ENCODE results near the gene MAPK12. TPM values are rescaled to one million over a fixed set of nuclear protein-coding genes. Genes with fewer than 3 reads are reported as not detected.

Gene MAPK12
- total RNA-seq, 2 experiments from 2014 or later = 12.3 to 12.4 TPM

GRCh38 chr22:50215297-50216054 is 46.0 kb downstream of the MAPK12 start:
- peaks cover 9% of the 10 kb centered on the region for H3K4me1 Mint-ChIP-seq (ENCODE audit: low read depth)
- H3K9me3 Mint-ChIP-seq = no peaks in the 10 kb centered on the region
- no peak overlapping the region for H3K27ac Mint-ChIP-seq
- CTCF ChIA-PET = no interaction called here
- DNase-seq = no peak
- no peak overlapping the region for H3K4me3 Mint-ChIP-seq
- H3K27me3 Mint-ChIP-seq (ENCODE audit: low read depth) = no peaks in the 10 kb centered on the region
- intact Hi-C loops (cut with micrococcal nuclease) = no loop called here
- H3K36me3 Mint-ChIP-seq (ENCODE audit: low read depth) = peaks cover 24% of the 10 kb centered on the region

GRCh38 chr22:50213263-50213662 is 48.2 kb downstream of the MAPK12 start:
- Mint-ChIP-seq H3K27ac (peak overlapping the region; percentile 13), H3K27me3 (ENCODE audit: low read depth) (no peaks in the 10 kb centered on the region), H3K9me3 (no peaks in the 10 kb centered on the region), H3K36me3 (ENCODE audit: low read depth) (peaks cover 26% of the 10 kb centered on the region), H3K4me3 (no peak overlapping the region), H3K4me1 (ENCODE audit: low read depth) (peaks cover 13% of the 10 kb centered on the region)
- no peak for DNase-seq
- intact Hi-C loops (cut with micrococcal nuclease) = loop anchor here (5.0 kb wide), 1 partner anchor 446 kb away; no protein-coding TSS in a partner anchor
- CTCF ChIA-PET = interaction anchor here (0.7 kb wide), 1 partner anchor 244 kb away, joined by 3 read pairs; no protein-coding TSS in a partner anchor

DNA sequence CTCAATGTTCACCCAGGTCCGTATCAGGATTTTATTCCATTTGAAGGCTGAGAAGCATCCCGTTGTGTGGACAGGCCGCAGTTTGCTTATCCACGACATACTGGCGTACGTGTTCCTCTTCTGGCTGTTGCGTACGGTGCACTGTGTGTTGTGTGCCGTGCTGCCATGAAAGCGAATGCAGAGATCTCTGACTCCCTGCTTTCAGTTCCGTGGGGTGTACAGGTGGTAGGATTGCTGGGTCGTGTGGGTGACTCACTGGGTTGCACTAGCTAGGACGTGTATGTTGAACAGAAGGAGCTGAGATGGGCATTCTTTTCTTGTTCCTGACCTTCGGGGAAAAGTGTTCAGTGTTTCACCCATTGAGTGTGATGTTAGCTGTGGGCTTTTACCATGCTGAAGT is 50.3 kb downstream of the MAPK12 start:
- Mint-ChIP-seq H3K27ac (no peak overlapping the region), H3K4me3 (no peak overlapping the region), H3K9me3 (no peaks in the 10 kb centered on the region), H3K4me1 (ENCODE audit: low read depth) (peaks cover 13% of the 10 kb centered on the region), H3K36me3 (ENCODE audit: low read depth) (peaks cover 25% of the 10 kb centered on the region), H3K27me3 (ENCODE audit: low read depth) (no peaks in the 10 kb centered on the region)
- DNase-seq = no peak
- CTCF ChIA-PET = interaction anchor here (0.8 to 2.4 kb wide), 3 partner anchors 21 to 61 kb away, joined by 3 to 19 read pairs (median 5); partner anchors contain the start of gene HDAC10
- intact Hi-C loops (cut with micrococcal nuclease) = loop anchor here (5.0 kb wide), 1 partner anchor 444 kb away; no protein-coding TSS in a partner anchor

DNA sequence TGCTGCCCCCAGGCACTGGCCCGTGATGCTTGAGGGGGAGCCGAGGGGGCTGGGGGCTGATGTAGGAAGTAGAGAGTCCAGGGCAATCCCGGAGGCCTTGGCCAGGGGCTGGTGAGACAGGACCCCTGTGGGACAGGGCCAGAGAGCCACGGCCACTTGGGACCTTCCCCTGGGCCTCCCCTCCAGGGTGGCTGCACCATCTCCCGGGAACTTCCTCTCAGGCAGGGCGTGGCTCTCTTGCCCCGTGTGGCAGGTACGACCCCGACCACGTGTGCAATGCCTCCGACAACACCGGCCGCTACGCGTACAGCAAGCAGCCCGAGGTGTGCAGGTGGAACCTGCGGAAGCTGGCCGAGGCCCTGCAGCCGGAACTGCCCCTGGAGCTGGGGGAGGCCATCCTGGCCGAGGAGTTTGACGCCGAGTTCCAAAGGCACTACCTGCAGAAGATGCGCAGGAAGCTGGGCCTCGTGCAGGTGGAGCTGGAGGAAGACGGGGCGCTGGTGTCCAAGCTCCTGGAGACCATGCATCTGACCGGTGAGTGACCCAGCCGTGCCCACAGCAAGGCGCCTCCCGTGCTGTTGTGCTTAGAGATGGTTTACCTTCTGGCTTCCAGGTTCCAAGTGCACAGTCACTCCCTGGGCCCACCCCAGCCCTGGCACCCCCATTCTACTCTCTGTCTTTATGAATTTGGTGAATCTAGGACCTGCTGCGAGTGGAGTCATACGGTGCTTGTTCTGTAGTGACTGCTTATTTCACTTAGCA is 50.9 kb downstream of the MAPK12 start:
- Mint-ChIP-seq H3K27ac (no peak overlapping the region), H3K27me3 (ENCODE audit: low read depth) (no peaks in the 10 kb centered on the region), H3K36me3 (ENCODE audit: low read depth) (peaks cover 22% of the 10 kb centered on the region), H3K4me1 (ENCODE audit: low read depth) (peaks cover 13% of the 10 kb centered on the region), H3K9me3 (no peaks in the 10 kb centered on the region), H3K4me3 (no peak overlapping the region)
- intact Hi-C loops (cut with micrococcal nuclease) = loop anchor here (5.0 kb wide), 1 partner anchor 443 kb away; no protein-coding TSS in a partner anchor
- CTCF ChIA-PET = interaction anchor here (0.8 to 2.4 kb wide), 3 partner anchors 20 to 60 kb away, joined by 3 to 19 read pairs (median 5); partner anchors contain the start of gene HDAC10
- no peak for DNase-seq

DNA sequence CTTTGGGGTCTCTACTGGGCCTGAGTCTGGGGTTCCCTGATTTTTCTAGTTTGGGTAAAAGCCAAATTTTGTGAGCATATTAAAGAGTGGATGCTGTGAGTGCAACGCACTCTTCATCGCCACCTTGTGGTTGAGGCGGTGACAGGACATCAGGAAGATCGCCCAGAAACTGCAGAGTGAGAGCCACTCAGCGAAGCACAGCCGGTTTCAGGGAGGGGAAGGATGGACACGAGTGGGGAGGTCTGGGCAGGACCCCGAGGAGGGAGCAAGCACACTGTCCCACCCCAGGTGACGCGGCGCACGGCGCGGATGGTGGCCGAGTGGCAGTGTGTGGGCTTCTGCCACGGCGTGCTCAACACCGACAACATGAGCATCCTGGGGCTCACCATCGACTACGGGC is 51.6 kb downstream of the MAPK12 start:
- Mint-ChIP-seq H3K4me1 (ENCODE audit: low read depth) (peaks cover 13% of the 10 kb centered on the region), H3K27ac (peak overlapping the region; percentile 78), H3K36me3 (ENCODE audit: low read depth) (peaks cover 18% of the 10 kb centered on the region), H3K4me3 (no peak overlapping the region), H3K9me3 (no peaks in the 10 kb centered on the region), H3K27me3 (ENCODE audit: low read depth) (no peaks in the 10 kb centered on the region)
- intact Hi-C loops (cut with micrococcal nuclease) = loop anchor here (1.0 to 5.0 kb wide), 3 partner anchors 40 to 443 kb away; partner anchors contain the start of gene PANX2
- DNase-seq = peak; percentile 83
- CTCF ChIA-PET = interaction anchor here (2.4 kb wide), 1 partner anchor 59 kb away, joined by 19 read pairs; no protein-coding TSS in a partner anchor

DNA sequence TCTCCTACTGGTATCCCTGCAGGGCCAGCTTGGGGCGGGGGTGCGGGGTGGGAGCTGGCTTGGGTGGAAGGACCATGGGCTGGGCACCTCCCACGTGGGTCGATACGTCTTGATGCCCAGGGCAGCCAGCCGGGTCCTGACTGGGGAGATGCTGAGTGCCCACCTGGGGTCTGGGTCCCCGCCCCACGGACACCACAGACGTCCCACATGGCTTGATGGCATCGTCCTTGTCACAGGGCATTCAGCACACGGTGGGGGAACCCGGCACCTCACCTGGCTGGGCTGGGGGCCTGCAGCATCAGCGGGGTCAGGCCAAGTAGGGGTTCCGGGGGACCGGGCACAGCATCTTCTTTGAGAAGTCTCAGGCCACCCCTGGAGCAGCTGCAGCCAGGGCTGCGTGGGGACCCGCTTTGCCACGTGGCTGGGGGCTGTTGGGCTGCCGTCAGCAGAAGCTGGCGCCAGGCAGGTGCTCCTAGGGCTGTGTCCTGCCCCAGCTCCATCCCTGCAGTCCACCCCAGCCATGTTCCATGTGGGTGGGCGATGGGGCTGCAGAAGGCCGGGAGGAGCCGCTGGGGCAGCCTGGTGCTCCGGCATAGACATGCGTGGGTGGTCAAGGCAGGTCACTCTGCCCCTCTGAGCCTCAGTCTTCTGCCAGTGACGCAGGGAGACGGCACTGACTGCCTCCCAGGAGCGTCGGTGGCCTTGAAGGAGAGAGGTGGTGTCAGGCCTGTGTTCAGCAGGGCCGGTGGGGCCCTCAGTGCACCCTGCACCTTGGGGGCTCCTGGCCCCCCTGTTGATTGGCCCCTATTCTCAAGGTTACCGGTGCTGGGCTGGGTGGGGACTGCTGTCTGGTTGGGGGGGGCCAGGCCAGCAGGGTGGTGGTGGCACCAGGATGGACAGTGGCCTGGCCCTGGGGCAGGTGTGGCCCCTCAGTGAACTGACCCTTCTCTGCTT is 52.3 kb downstream of the MAPK12 start:
- no peak overlapping the region for H3K4me3 Mint-ChIP-seq
- no peaks in the 10 kb centered on the region for H3K27me3 Mint-ChIP-seq (ENCODE audit: low read depth)
- H3K36me3 Mint-ChIP-seq (ENCODE audit: low read depth) = peaks cover 15% of the 10 kb centered on the region
- H3K27ac Mint-ChIP-seq = peak overlapping the region; percentile 78
- no peak for DNase-seq
- CTCF ChIA-PET = interaction anchor here (1.3 to 1.7 kb wide), 2 partner anchors 18 to 60 kb away, joined by 6 to 10 read pairs; no protein-coding TSS in a partner anchor
- no peaks in the 10 kb centered on the region for H3K9me3 Mint-ChIP-seq
- peaks cover 16% of the 10 kb centered on the region for H3K4me1 Mint-ChIP-seq (ENCODE audit: low read depth)
- intact Hi-C loops (cut with micrococcal nuclease) = loop anchor here (1.0 kb wide), 2 partner anchors 39 to 60 kb away; partner anchors contain the start of gene PANX2

- CTCF ChIA-PET = interaction anchor here (1.3 to 1.7 kb wide), 2 partner anchors 18 to 60 kb away, joined by 6 to 10 read pairs; no protein-coding TSS in a partner anchor
- Mint-ChIP-seq H3K27me3 (ENCODE audit: low read depth) (no peaks in the 10 kb centered on the region), H3K4me3 (no peak overlapping the region), H3K4me1 (ENCODE audit: low read depth) (peaks cover 16% of the 10 kb centered on the region), H3K27ac (no peak overlapping the region), H3K9me3 (no peaks in the 10 kb centered on the region), H3K36me3 (ENCODE audit: low read depth) (peaks cover 16% of the 10 kb centered on the region)
- DNase-seq = no peak
- intact Hi-C loops (cut with micrococcal nuclease) = no loop called here
These were observed 53.0 kb downstream of the MAPK12 start for GRCh38 chr22:50208430-50208938.

DNA sequence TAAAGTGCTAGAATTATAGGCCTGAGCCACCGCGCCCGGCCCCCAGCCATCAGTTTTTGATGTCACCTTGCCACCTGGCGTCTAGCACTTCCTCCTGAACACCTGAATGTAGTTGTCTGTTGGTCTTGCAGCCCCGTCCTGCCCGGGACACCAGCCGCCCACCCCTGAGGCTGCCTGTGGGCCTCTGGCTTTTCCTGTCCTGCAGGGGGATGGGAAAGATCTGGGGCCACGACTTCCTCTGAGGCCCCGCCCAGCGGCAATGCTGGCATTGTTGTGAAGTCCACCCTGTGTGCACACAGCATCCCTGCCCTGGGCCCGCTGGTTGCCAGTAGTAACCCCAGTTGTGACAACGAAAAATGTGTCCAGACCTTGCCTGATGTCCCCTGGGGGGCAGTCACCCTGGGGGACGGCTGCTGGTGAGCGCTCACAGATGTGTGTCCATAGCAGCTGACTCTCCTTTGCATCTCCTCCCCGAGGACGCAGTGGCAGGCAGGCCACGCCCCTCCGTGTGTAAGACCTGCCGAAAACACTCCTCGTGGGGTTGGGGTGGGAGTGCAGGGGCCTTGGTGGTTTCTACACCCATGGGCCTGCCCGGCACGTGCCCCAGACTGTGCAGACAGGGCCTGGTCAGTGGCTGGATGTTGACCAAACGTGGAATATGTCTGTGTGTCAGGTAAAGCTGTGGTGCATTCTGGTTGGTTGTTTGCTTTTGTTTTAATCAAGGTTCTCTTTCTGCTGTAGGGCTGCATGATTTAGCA is 53.9 kb downstream of the MAPK12 start:
- Mint-ChIP-seq H3K27me3 (ENCODE audit: low read depth) (no peaks in the 10 kb centered on the region), H3K27ac (no peak overlapping the region), H3K36me3 (ENCODE audit: low read depth) (peaks cover 20% of the 10 kb centered on the region), H3K4me3 (no peak overlapping the region), H3K4me1 (ENCODE audit: low read depth) (peaks cover 16% of the 10 kb centered on the region), H3K9me3 (no peaks in the 10 kb centered on the region)
- DNase-seq = no peak
- intact Hi-C loops (cut with micrococcal nuclease) = no loop called here
- CTCF ChIA-PET = interaction anchor here (1.0 kb wide), 1 partner anchor 61 kb away, joined by 5 read pairs; no protein-coding TSS in a partner anchor

DNA sequence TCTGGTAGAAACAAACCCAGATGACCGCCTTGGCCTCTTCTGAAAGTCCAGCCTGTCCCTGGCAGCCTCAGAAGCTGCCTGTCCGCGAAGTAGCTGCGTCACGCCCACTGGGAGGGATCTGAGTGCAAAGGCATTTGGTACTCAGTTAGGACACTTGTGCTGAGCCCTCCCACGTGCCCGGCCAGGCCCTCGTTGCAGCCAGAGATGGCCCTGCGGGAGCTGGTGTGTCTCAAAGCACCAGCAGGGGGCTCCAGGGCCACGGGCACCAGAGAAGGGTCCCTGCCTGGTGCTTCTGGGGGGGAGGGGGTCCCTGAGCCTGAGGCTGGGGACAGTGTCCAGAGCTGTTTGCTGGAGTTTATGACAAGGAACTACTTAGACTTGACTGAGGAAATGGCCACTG is 54.9 kb downstream of the MAPK12 start:
- DNase-seq = no peak
- CTCF ChIA-PET = interaction anchor here (0.7 to 2.2 kb wide), 4 partner anchors 16 to 216 kb away, joined by 3 to 8 read pairs (median 4); no protein-coding TSS in a partner anchor
- no peaks in the 10 kb centered on the region for H3K27me3 Mint-ChIP-seq (ENCODE audit: low read depth)
- no peak overlapping the region for H3K27ac Mint-ChIP-seq
- intact Hi-C loops (cut with micrococcal nuclease) = no loop called here
- H3K4me1 Mint-ChIP-seq (ENCODE audit: low read depth) = peaks cover 24% of the 10 kb centered on the region
- no peak overlapping the region for H3K4me3 Mint-ChIP-seq
- no peaks in the 10 kb centered on the region for H3K9me3 Mint-ChIP-seq
- peaks cover 19% of the 10 kb centered on the region for H3K36me3 Mint-ChIP-seq (ENCODE audit: low read depth)

- CTCF ChIA-PET = interaction anchor here (0.7 to 2.2 kb wide), 4 partner anchors 15 to 216 kb away, joined by 3 to 8 read pairs (median 4); no protein-coding TSS in a partner anchor
- Mint-ChIP-seq H3K4me1 (ENCODE audit: low read depth) (peaks cover 21% of the 10 kb centered on the region), H3K9me3 (no peaks in the 10 kb centered on the region), H3K36me3 (ENCODE audit: low read depth) (peaks cover 15% of the 10 kb centered on the region), H3K27me3 (ENCODE audit: low read depth) (no peaks in the 10 kb centered on the region), H3K27ac (no peak overlapping the region), H3K4me3 (no peak overlapping the region)
- intact Hi-C loops (cut with micrococcal nuclease) = no loop called here
- no peak for DNase-seq
These were observed 55.5 kb downstream of the MAPK12 start for GRCh38 chr22:50205781-50206569.
